Vagina (tissue), 2 donors: Measurements from ENCODE around the gene ATN1.
"Not testable (repeated sequence)": the region's sequence is repeated elsewhere in the genome, so short reads cannot be mapped to it uniquely, and the experiment has no call there.

Experiments used
- CTCF ChIP-seq, 3 experiments: fragments of 450-650 bp in 2 of 3; fragments of 200-600 bp in 1 of 3; sonication (generic) in 1 of 3; IDR thresholded peaks; one replicate each; pipeline ENCODE4 v1.5.1; 2017 to 2019; ENCODE audit warnings: antibody characterized with exemption in 3 of 3, mild to moderate bottlenecking in 2 of 3, moderate library complexity in 2 of 3
- POLR2A ChIP-seq, 2 donors: fragments of 450-650 bp; IDR thresholded peaks; one replicate each; pipeline ENCODE4 v1.6.1; 2017; ENCODE audit warnings: antibody characterized with exemption in 2 of 2, mild to moderate bottlenecking in 2 of 2, moderate library complexity in 2 of 2

DNA sequence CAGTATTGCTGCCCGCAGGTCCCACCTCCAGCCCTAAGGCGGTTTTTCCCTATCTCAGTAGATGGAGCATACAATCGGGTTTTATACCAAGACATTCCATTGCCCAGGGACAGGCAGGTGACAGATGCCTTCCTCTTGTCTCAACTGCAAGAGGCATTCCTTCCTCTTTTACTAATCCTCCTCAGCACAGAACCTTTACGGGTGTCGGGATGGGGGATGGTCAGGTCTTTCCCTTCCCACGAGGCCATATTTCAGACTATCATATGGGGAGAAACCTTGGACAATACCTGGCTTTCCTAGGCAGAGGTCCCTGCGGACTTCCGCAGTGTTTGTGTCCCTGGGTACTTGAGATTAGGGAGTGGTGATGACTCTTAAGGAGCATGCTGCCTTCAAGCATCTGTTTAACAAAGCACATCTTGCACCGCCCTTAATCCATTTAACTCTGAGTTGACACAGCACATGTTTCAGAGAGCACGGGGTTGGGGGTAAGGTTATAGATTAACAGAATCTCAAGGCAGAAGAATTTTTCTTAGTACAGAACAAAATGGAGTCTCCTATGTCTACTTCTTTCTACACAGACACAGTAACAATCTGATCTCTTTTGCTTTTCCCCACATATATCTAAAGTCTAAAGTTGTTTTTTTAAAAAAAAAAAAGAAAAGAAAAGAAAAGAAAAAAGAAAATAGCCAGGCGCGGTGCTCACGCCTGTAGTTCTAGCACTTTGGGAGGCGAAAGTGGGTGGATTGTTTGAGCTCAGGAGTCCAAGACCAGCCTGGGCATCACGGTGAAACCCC, 41.4 kb upstream of the ATN1 start:
- TF ChIP-seq CTCF, POLR2A (IDR thresholded peaks at IDR 0.05): not testable (repeated sequence)
